ENCODE data around the gene THEM4. TPM values are rescaled to one million over a fixed set of nuclear protein-coding genes. Genes with fewer than 3 reads are reported as not detected.

Gene THEM4
- 12.7 to 14.1 TPM (median 13.4 TPM) in 5 replicates for total RNA-seq (2022; extraction: Qiagen RNA extraction; ENCODE audit: low read depth)

GRCh38 chr1:151909167-151910149, at the start of gene THEM4:
Gene THEM4 (minus strand): TSS chr1:151909511. CDS start chr1:151909458, 53 bp downstream.

DNA sequence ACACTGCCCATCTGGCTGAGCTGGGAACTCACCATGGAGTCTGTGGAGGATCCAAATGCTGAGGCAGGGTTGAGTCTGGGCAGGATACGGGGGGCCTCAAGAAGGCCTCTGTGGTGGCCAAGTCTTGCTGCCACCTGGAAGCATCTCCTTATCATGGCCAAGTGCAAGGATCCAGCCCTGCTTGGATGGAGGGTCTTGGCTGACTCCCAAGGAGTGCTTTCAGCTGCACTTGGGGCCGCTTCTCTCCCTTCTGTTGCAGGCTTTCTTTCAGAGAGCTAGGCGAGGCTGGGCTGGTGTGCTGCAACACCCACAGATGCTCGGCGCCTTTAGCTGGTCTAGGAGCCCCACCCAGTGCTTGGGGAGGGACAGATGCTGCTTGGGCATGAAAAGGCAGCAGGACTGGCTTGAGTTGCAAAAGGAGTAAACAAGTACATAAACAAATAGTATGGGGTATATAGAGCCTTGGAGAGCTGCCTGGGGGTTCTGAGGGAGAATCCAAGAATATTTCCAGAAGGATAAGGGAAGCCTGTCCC, 55.8 kb downstream of the THEM4 start, which contains the start of gene THEM5:
THEM5 (minus strand) TSS at position 302 of the 533 bp plus-strand sequence; CDS start at position 155, 147 bp downstream.

GRCh38 chr1:151839457-151840403, 69.6 kb downstream of the THEM4 start, which contains the start of gene C2CD4D:
Gene C2CD4D (minus strand): TSS chr1:151839820. CDS start chr1:151838989, 831 bp downstream.

GRCh38 chr1:151831605-151832004, 77.7 kb downstream of the THEM4 start, which contains the start of gene RORC:
Gene RORC (minus strand): TSS chr1:151831802. CDS start chr1:151831764, 38 bp downstream.

Other genes with a start within 250 kb of the THEM4 start
- gene CELF3, start 192.7 kb downstream of the THEM4 start, total RNA-seq (2022; extraction: Qiagen RNA extraction; ENCODE audit: low read depth), result 0.08 TPM in 1 of 5 replicates, not detected in the others
- gene RIIAD1, start 188.0 kb downstream of the THEM4 start, total RNA-seq (2022; extraction: Qiagen RNA extraction; ENCODE audit: low read depth), result 0.43 TPM in 1 of 5 replicates, not detected in the others
- gene MRPL9, start 146.0 kb downstream of the THEM4 start, total RNA-seq (2022; extraction: Qiagen RNA extraction; ENCODE audit: low read depth), result 70.2 to 91.4 TPM (median 83.9 TPM) in 5 replicates
- 5.9 to 6.9 TPM (median 6.6 TPM) in 5 replicates for gene TDRKH, start 119.0 kb downstream of the THEM4 start, total RNA-seq (2022; extraction: Qiagen RNA extraction; ENCODE audit: low read depth)
- gene LINGO4, start 104.1 kb downstream of the THEM4 start, total RNA-seq (2022; extraction: Qiagen RNA extraction; ENCODE audit: low read depth), result not detected in 5 replicates
- 0.03 to 0.06 TPM in 2 of 5 replicates, not detected in the others for gene RORC, start 77.7 kb downstream of the THEM4 start, total RNA-seq (2022; extraction: Qiagen RNA extraction; ENCODE audit: low read depth)
- gene C2CD4D, start 69.7 kb downstream of the THEM4 start, total RNA-seq (2022; extraction: Qiagen RNA extraction; ENCODE audit: low read depth), result not detected in 5 replicates
- gene THEM5, start 55.8 kb downstream of the THEM4 start, total RNA-seq (2022; extraction: Qiagen RNA extraction; ENCODE audit: low read depth), result not detected in 5 replicates
- 1,952 to 2,092 TPM (median 2,021 TPM) in 5 replicates for gene S100A10, start 84.3 kb upstream of the THEM4 start, total RNA-seq (2022; extraction: Qiagen RNA extraction; ENCODE audit: low read depth)
- 1,668 to 1,944 TPM (median 1,920 TPM) in 5 replicates for gene S100A11, start 127.5 kb upstream of the THEM4 start, total RNA-seq (2022; extraction: Qiagen RNA extraction; ENCODE audit: low read depth)
- not detected in 5 replicates for gene TCHHL1, start 179.6 kb upstream of the THEM4 start, total RNA-seq (2022; extraction: Qiagen RNA extraction; ENCODE audit: low read depth)
- gene TCHH, start 205.9 kb upstream of the THEM4 start, total RNA-seq (2022; extraction: Qiagen RNA extraction; ENCODE audit: low read depth), result 0.14 to 0.24 TPM (median 0.19 TPM) in 5 replicates
- gene RPTN, start 249.7 kb upstream of the THEM4 start, total RNA-seq (2022; extraction: Qiagen RNA extraction; ENCODE audit: low read depth), result not detected in 5 replicates